Measurements from ENCODE around the gene SUMO3.

Gene SUMO3

GRCh38 chr21:44757731-44758130 lies 60.1 kb downstream of the SUMO3 start:
- TF ChIP-seq, protein P1, sequence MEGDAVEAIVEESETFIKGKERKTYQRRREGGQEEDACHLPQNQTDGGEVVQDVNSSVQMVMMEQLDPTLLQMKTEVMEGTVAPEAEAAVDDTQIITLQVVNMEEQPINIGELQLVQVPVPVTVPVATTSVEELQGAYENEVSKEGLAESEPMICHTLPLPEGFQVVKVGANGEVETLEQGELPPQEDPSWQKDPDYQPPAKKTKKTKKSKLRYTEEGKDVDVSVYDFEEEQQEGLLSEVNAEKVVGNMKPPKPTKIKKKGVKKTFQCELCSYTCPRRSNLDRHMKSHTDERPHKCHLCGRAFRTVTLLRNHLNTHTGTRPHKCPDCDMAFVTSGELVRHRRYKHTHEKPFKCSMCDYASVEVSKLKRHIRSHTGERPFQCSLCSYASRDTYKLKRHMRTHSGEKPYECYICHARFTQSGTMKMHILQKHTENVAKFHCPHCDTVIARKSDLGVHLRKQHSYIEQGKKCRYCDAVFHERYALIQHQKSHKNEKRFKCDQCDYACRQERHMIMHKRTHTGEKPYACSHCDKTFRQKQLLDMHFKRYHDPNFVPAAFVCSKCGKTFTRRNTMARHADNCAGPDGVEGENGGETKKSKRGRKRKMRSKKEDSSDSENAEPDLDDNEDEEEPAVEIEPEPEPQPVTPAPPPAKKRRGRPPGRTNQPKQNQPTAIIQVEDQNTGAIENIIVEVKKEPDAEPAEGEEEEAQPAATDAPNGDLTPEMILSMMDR (IDR thresholded peaks at IDR 0.05; ENCODE audit: low read depth, low read length) = no peak
- H3K4me3 ChIP-seq (ENCODE audit: low read depth, low read length) = no peak overlapping the region

DNA sequence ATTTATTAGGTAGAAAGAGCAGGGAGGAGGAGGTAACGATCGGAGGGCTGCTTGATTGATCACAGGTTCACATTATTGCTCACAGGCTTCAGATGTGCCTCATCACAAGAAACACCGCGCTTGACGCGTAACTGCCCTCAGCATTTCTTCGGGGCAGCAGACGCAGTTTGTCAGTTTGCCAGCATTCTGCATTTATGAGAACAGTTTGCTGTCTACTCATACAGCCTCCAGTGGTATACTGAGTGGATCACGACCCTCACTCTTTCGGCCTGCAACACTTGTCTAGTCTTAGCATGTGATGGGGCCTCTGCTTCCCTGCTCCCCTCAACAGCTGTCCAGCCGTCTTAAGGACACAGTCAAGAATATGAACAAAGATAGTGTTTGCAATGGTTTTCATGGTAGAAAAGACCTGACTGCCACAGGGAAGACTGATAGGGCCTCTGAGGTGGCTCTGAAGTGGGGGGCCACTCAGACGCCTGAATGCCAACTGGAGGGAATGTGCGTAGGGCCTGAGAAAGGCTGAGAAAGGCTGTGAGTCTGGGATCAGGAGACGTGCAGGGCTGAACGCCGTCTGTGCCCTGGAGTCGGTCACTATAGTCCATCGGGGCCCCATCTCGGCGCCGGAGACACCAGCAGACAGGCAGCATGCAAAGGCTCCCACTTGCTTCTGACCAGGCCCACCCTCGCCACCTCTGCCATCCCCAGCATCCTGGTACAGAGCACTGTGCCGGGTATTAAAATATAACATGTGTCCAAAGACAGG lies 61.3 kb downstream of the SUMO3 start:
- H3K4me3 ChIP-seq (ENCODE audit: low read depth, low read length) = no peak overlapping the region
- TF ChIP-seq, protein P1 (IDR thresholded peaks at IDR 0.05; ENCODE audit: low read depth, low read length) = no peak

All from WI38 (cell line).